ENCODE results near the gene PLA2G15.

Gene PLA2G15

GRCh38 chr16:68231384-68232136 lies 13.6 kb upstream of the PLA2G15 start:
- H3K9me3 ChIP-seq (ENCODE audit: control insufficient read depth, low read length): no peaks in the 10 kb centered on the region
- no peaks in the 10 kb centered on the region for H3K27me3 ChIP-seq (replicated peaks; ENCODE audit: control insufficient read depth, insufficient read depth, low read length, poor library complexity, severe bottlenecking)
- no peak overlapping the region for H3K27ac ChIP-seq (ENCODE audit: insufficient read depth, low read length, poor library complexity, severe bottlenecking)
- no peak for DNase-seq
- no peak overlapping the region for H3K4me3 ChIP-seq (ENCODE audit: insufficient read depth, low read depth, low read length, poor library complexity, severe bottlenecking)
- peaks cover 12% of the 10 kb centered on the region for H3K36me3 ChIP-seq (ENCODE audit: control insufficient read depth, insufficient read depth, low read length)
- peaks cover 10% of the 10 kb centered on the region for H3K4me1 ChIP-seq (ENCODE audit: control insufficient read depth, insufficient read depth, low read length, poor library complexity, severe bottlenecking)

- H3K36me3 ChIP-seq (ENCODE audit: control insufficient read depth, insufficient read depth, low read length): peaks cover 12% of the 10 kb centered on the region
- peaks cover 11% of the 10 kb centered on the region for H3K4me1 ChIP-seq (ENCODE audit: control insufficient read depth, insufficient read depth, low read length, poor library complexity, severe bottlenecking)
- DNase-seq: no peak
- no peaks in the 10 kb centered on the region for H3K27me3 ChIP-seq (replicated peaks; ENCODE audit: control insufficient read depth, insufficient read depth, low read length, poor library complexity, severe bottlenecking)
- H3K4me3 ChIP-seq (ENCODE audit: insufficient read depth, low read depth, low read length, poor library complexity, severe bottlenecking): no peak overlapping the region
- H3K27ac ChIP-seq (ENCODE audit: insufficient read depth, low read length, poor library complexity, severe bottlenecking): no peak overlapping the region
- H3K9me3 ChIP-seq (ENCODE audit: control insufficient read depth, low read length): no peaks in the 10 kb centered on the region
These were observed 12.8 kb upstream of the PLA2G15 start for GRCh38 chr16:68232335-68232734.

GRCh38 chr16:68233085-68233834 lies 11.9 kb upstream of the PLA2G15 start:
- Histone ChIP-seq H3K36me3 (ENCODE audit: control insufficient read depth, insufficient read depth, low read length) (peaks cover 12% of the 10 kb centered on the region), H3K4me1 (ENCODE audit: control insufficient read depth, insufficient read depth, low read length, poor library complexity, severe bottlenecking) (peaks cover 12% of the 10 kb centered on the region), H3K4me3 (ENCODE audit: insufficient read depth, low read depth, low read length, poor library complexity, severe bottlenecking) (no peak overlapping the region), H3K27me3 (replicated peaks; ENCODE audit: control insufficient read depth, insufficient read depth, low read length, poor library complexity, severe bottlenecking) (no peaks in the 10 kb centered on the region), H3K9me3 (ENCODE audit: control insufficient read depth, low read length) (no peaks in the 10 kb centered on the region), H3K27ac (ENCODE audit: insufficient read depth, low read length, poor library complexity, severe bottlenecking) (peak overlapping the region; percentile 3)
- no peak for DNase-seq

- Histone ChIP-seq H3K27me3 (replicated peaks; ENCODE audit: control insufficient read depth, insufficient read depth, low read length, poor library complexity, severe bottlenecking) (no peaks in the 10 kb centered on the region), H3K4me3 (ENCODE audit: insufficient read depth, low read depth, low read length, poor library complexity, severe bottlenecking) (no peak overlapping the region), H3K9me3 (ENCODE audit: control insufficient read depth, low read length) (no peaks in the 10 kb centered on the region), H3K36me3 (ENCODE audit: control insufficient read depth, insufficient read depth, low read length) (peaks cover 12% of the 10 kb centered on the region), H3K27ac (ENCODE audit: insufficient read depth, low read length, poor library complexity, severe bottlenecking) (peak overlapping the region; percentile 3), H3K4me1 (ENCODE audit: control insufficient read depth, insufficient read depth, low read length, poor library complexity, severe bottlenecking) (peaks cover 18% of the 10 kb centered on the region)
- DNase-seq: no peak
These were observed 11.4 kb upstream of the PLA2G15 start for GRCh38 chr16:68233835-68234187.

- Histone ChIP-seq H3K4me3 (ENCODE audit: insufficient read depth, low read depth, low read length, poor library complexity, severe bottlenecking) (no peak overlapping the region), H3K36me3 (ENCODE audit: control insufficient read depth, insufficient read depth, low read length) (peaks cover 12% of the 10 kb centered on the region), H3K9me3 (ENCODE audit: control insufficient read depth, low read length) (no peaks in the 10 kb centered on the region), H3K4me1 (ENCODE audit: control insufficient read depth, insufficient read depth, low read length, poor library complexity, severe bottlenecking) (peaks cover 13% of the 10 kb centered on the region), H3K27me3 (replicated peaks; ENCODE audit: control insufficient read depth, insufficient read depth, low read length, poor library complexity, severe bottlenecking) (no peaks in the 10 kb centered on the region), H3K27ac (ENCODE audit: insufficient read depth, low read length, poor library complexity, severe bottlenecking) (peak overlapping the region; percentile 3)
- no peak for DNase-seq
These were observed 10.7 kb upstream of the PLA2G15 start for GRCh38 chr16:68234188-68235107.

GRCh38 chr16:68235108-68235886 lies 9.9 kb upstream of the PLA2G15 start:
- Histone ChIP-seq H3K36me3 (ENCODE audit: control insufficient read depth, insufficient read depth, low read length) (peaks cover 5% of the 10 kb centered on the region), H3K27ac (ENCODE audit: insufficient read depth, low read length, poor library complexity, severe bottlenecking) (no peak overlapping the region), H3K4me3 (ENCODE audit: insufficient read depth, low read depth, low read length, poor library complexity, severe bottlenecking) (peak overlapping the region; percentile 66), H3K27me3 (replicated peaks; ENCODE audit: control insufficient read depth, insufficient read depth, low read length, poor library complexity, severe bottlenecking) (no peaks in the 10 kb centered on the region), H3K4me1 (ENCODE audit: control insufficient read depth, insufficient read depth, low read length, poor library complexity, severe bottlenecking) (peaks cover 18% of the 10 kb centered on the region), H3K9me3 (ENCODE audit: control insufficient read depth, low read length) (no peaks in the 10 kb centered on the region)
- DNase-seq: no peak

- H3K4me3 ChIP-seq (ENCODE audit: insufficient read depth, low read depth, low read length, poor library complexity, severe bottlenecking): peak within 1 kb of the TSS; percentile 66
- peaks cover under 1% of the 10 kb centered on the region for H3K36me3 ChIP-seq (ENCODE audit: control insufficient read depth, insufficient read depth, low read length)
- H3K27me3 ChIP-seq (replicated peaks; ENCODE audit: control insufficient read depth, insufficient read depth, low read length, poor library complexity, severe bottlenecking): no peaks in the 10 kb centered on the region
- peaks cover 18% of the 10 kb centered on the region for H3K4me1 ChIP-seq (ENCODE audit: control insufficient read depth, insufficient read depth, low read length, poor library complexity, severe bottlenecking)
- peak within 1 kb of the TSS; percentile 43 for H3K27ac ChIP-seq (ENCODE audit: insufficient read depth, low read length, poor library complexity, severe bottlenecking)
- H3K9me3 ChIP-seq (ENCODE audit: control insufficient read depth, low read length): no peaks in the 10 kb centered on the region
- no peak for DNase-seq
These were observed 9.4 kb upstream of the PLA2G15 start, which contains the start of gene ESRP2 for GRCh38 chr16:68235887-68236136. TSS of gene ESRP2 (minus strand) at chr16:68236127. CDS start at chr16:68236045, 82 bp downstream.

- Histone ChIP-seq H3K4me1 (ENCODE audit: control insufficient read depth, insufficient read depth, low read length, poor library complexity, severe bottlenecking) (peaks cover 18% of the 10 kb centered on the region), H3K36me3 (ENCODE audit: control insufficient read depth, insufficient read depth, low read length) (no peaks in the 10 kb centered on the region), H3K4me3 (ENCODE audit: insufficient read depth, low read depth, low read length, poor library complexity, severe bottlenecking) (peak overlapping the region; percentile 66), H3K27ac (ENCODE audit: insufficient read depth, low read length, poor library complexity, severe bottlenecking) (peak overlapping the region; percentile 43), H3K27me3 (replicated peaks; ENCODE audit: control insufficient read depth, insufficient read depth, low read length, poor library complexity, severe bottlenecking) (no peaks in the 10 kb centered on the region), H3K9me3 (ENCODE audit: control insufficient read depth, low read length) (no peaks in the 10 kb centered on the region)
- peak; percentile 28 to 62 (median 48) for DNase-seq
These were observed 8.9 kb upstream of the PLA2G15 start for GRCh38 chr16:68236137-68236825.

GRCh38 chr16:68236826-68237242 lies 8.3 kb upstream of the PLA2G15 start:
- Histone ChIP-seq H3K27me3 (replicated peaks; ENCODE audit: control insufficient read depth, insufficient read depth, low read length, poor library complexity, severe bottlenecking) (no peaks in the 10 kb centered on the region), H3K36me3 (ENCODE audit: control insufficient read depth, insufficient read depth, low read length) (no peaks in the 10 kb centered on the region), H3K4me1 (ENCODE audit: control insufficient read depth, insufficient read depth, low read length, poor library complexity, severe bottlenecking) (peaks cover 18% of the 10 kb centered on the region), H3K9me3 (ENCODE audit: control insufficient read depth, low read length) (no peaks in the 10 kb centered on the region), H3K4me3 (ENCODE audit: insufficient read depth, low read depth, low read length, poor library complexity, severe bottlenecking) (peak overlapping the region; percentile 66), H3K27ac (ENCODE audit: insufficient read depth, low read length, poor library complexity, severe bottlenecking) (peak overlapping the region; percentile 43)
- DNase-seq: no peak

Data from effector memory CD4-positive, alpha-beta T cell (primary cell).